ENCODE results near the gene ZBTB3. TPM values are rescaled to one million over a fixed set of nuclear protein-coding genes. Genes with fewer than 3 reads are reported as not detected.

Gene ZBTB3
- total and polyA plus RNA-seq, 9 of the 15 experiments (the other 6 are each of a cell fraction or from before 2014, with no cell fraction given), result 1.9 to 10.0 (median 4.9) TPM

DNA sequence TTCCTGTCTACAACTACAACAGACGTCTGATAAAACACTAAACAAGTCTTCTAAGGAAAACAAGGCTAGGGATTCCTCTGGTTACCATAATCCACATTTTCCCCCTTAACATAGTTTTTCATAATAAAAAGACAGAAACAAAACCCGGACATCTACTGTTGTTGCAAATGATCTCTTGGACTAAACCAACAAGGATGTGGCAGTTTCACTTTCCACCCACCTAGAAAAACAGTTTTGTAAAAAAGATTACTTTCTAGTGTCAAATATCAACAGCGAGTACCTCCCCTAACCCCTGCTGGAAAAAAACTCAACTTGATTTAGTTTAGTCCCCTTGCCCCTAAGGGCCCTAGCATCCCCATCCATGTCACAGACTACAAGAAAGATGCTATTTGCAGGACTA is 41.1 kb downstream of the ZBTB3 start (continued):
- TF ChIP-seq BRCA1 (IDR thresholded peaks at IDR 0.05) (no peak), BRCA1 (CRISPR knock-in tag; IDR thresholded peaks at IDR 0.05) (no peak), RFX5 (IDR thresholded peaks at IDR 0.05; ENCODE audit: low read depth, low read length) (no peak)

DNA sequence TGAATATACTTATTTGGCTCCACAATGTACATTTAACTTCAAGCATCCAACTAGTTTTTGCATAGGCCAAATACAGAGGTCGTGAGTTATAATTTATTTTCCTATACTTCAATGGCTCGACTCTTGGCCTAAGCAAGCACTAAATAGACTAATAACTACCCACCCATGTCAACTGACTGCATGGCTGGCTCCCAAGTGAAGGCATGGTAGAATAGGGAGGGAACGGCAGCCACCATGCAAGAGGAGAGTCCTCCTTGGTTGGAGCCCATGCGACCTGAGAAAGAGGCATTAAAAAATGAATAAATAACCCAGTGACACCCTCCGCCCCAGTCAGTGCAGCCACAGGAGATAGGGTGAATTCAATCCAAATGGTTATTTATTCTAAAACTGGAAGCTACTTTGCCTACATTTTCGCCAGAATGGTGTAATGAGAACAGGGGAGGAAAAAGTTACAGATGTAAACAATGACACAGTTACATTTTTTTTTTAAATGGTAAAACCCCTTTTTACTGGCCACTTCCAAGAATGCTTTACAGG is 41.6 kb downstream of the ZBTB3 start:
- Histone ChIP-seq H3K4me3 (no peak overlapping the region), H2AFZ (ENCODE audit: low read depth, low read length) (no peak overlapping the region), H3K9me3 (replicated peaks; ENCODE audit: control insufficient read depth, insufficient read depth, low read depth, low read length) (no peaks in the 10 kb centered on the region), H3K4me1 (replicated peaks in 1 of 2; ENCODE audit: control insufficient read depth in 2 of 2, insufficient read depth in 2 of 2, low read length in 2 of 2) (peaks cover 24 to 30% of the 10 kb centered on the region in 2 experiments), H3K9ac (ENCODE audit: insufficient read depth in 1 of 2, low read depth in 2 of 2, low read length in 2 of 2) (no peak overlapping the region), H4K20me1 (replicated peaks; ENCODE audit: control insufficient read depth, insufficient read depth, low read length) (peaks cover 4% of the 10 kb centered on the region; the same call in 1 of the 2 replicates), H3K79me2 (ENCODE audit: control insufficient read depth, insufficient read depth, low read length) (peaks cover 20% of the 10 kb centered on the region; the same call in 2 of the 3 replicates), H3K9me1 (ENCODE audit: control insufficient read depth, insufficient read depth, low read length) (peaks cover under 1% of the 10 kb centered on the region), H3K27ac (ENCODE audit: extremely low read depth, low read depth, low read length) (peak overlapping the region; percentile 14; the same call in 1 of the 3 replicates), H3K36me3 (ENCODE audit: control insufficient read depth, insufficient read depth, low read length) (peaks cover 94% of the 10 kb centered on the region), H3K27me3 (ENCODE audit: control insufficient read depth in 2 of 2, insufficient read depth in 2 of 2, low read length in 2 of 2) (no peaks in the 10 kb centered on the region), H3K4me2 (ENCODE audit: insufficient read depth, low read length) (no peak overlapping the region)
- ChIA-PET POLR2A (interaction anchor here (1.5 kb wide), 1 partner anchor 17 kb away, joined by 3 read pairs; no protein-coding TSS in a partner anchor), CTCF (ENCODE audit: low intra/inter-chr PET ratio) (interaction anchor here (0.5 kb wide), 1 partner anchor 42 kb away, joined by 3 read pairs; no protein-coding TSS in a partner anchor)
- DNase-seq (ENCODE audit: extremely low read depth in 1 of 4, low spot score in 3 of 4) (no peak), ATAC-seq (no peak), FAIRE-seq (no peak)
- 96% methylated on average over 6 of the region's 6 CpGs for WGBS (ENCODE audit: insufficient coverage, low coverage, missing lambda C conversion rate)
- intact Hi-C loops (cut with micrococcal nuclease), result no loop called here
- in situ Hi-C loops (cut with MboI), result no loop called here
- TF ChIP-seq, protein P1, sequence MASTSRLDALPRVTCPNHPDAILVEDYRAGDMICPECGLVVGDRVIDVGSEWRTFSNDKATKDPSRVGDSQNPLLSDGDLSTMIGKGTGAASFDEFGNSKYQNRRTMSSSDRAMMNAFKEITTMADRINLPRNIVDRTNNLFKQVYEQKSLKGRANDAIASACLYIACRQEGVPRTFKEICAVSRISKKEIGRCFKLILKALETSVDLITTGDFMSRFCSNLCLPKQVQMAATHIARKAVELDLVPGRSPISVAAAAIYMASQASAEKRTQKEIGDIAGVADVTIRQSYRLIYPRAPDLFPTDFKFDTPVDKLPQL (IDR thresholded peaks at IDR 0.05; ENCODE audit: extremely low read depth, insufficient read length), result no peak
- TF ChIP-seq, protein P2, sequence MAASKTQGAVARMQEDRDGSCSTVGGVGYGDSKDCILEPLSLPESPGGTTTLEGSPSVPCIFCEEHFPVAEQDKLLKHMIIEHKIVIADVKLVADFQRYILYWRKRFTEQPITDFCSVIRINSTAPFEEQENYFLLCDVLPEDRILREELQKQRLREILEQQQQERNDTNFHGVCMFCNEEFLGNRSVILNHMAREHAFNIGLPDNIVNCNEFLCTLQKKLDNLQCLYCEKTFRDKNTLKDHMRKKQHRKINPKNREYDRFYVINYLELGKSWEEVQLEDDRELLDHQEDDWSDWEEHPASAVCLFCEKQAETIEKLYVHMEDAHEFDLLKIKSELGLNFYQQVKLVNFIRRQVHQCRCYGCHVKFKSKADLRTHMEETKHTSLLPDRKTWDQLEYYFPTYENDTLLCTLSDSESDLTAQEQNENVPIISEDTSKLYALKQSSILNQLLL (CRISPR knock-in tag; IDR thresholded peaks at IDR 0.05; ENCODE audit: borderline replicate concordance), result no peak
- TF ChIP-seq ILK (tag; IDR thresholded peaks at IDR 0.05; ENCODE audit: borderline replicate concordance, low read depth) (no peak), SMAD4 (CRISPR knock-in tag; conservative IDR thresholded peaks at IDR 0.05) (no peak), PHF21A (IDR thresholded peaks at IDR 0.05; ENCODE audit: borderline replicate concordance, low read depth) (no peak), TEAD1 (CRISPR knock-in tag; IDR thresholded peaks at IDR 0.05) (no peak)
- TF ChIP-seq, protein P3, sequence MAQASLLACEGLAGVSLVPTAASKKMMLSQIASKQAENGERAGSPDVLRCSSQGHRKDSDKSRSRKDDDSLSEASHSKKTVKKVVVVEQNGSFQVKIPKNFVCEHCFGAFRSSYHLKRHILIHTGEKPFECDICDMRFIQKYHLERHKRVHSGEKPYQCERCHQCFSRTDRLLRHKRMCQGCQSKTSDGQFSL (CRISPR knock-in tag; IDR thresholded peaks at IDR 0.05), result no peak
- TF ChIP-seq, protein P3 (tag; IDR thresholded peaks at IDR 0.05), result no peak
- no TSS peak for BruUV-seq (replicated peaks)

Data from K562 (cell line).